K562 (cell line): ENCODE measurements around the gene USP46. TPM values are rescaled to one million over a fixed set of nuclear protein-coding genes. Genes with fewer than 3 reads are reported as not detected.

ENCODE experiments used
- ATAC-seq: fragments of 200-7000 bp; cut with Tn5 transposase; 3 replicates; pipeline ENCODE4 v1.9.1; 2020; ENCODE audit warnings: moderate library complexity
- BruUV-seq: library from RNA; stranded (reverse); fragments of 400-500 nt; replicated peaks from 2 replicates; lab custom pipeline; 2021; lab: Mats Ljungman, UMichigan
- CTCF ChIA-PET: fragments of 300-600 bp; formaldehyde crosslinking; extraction: SDS; loops from one replicate; lab custom pipeline; 2021; ENCODE audit warnings: low intra/inter-chr PET ratio; lab: Yijun Ruan, JAX
- POLR2A ChIA-PET: fragments of 300-600, 350-650 bp; sonication (Branson Sonifier 250); formaldehyde crosslinking; extraction: SDS; loops from one replicate; lab custom pipeline; 2021; ENCODE audit warnings: antibody characterized with exemption, inconsistent platforms; lab: Yijun Ruan, JAX
- DNase-seq, 4 experiments: peaks; one replicate each; pipeline versions ENCODE4 v3.0.0 to v3.0.0-alpha.2; 2011 to 2018; ENCODE audit warnings: low spot score in 3 of 4, mixed read lengths in 3 of 4; ENCODE audit errors: extremely low read depth in 1 of 4
- FAIRE-seq: peaks from 2 replicates; lab custom pipeline; 2011; peaks lifted over from hg19 to GRCh38; lab: Jason Lieb, UNC
- H2AFZ ChIP-seq: 2 replicates; pipeline ENCODE4 v1.6.0; 2011; ENCODE audit warnings: low read depth, low read length, control low read depth, inconsistent platforms
- H3K27ac ChIP-seq: fragments of 200-600 bp; 3 replicates; pipeline ENCODE4 v1.8.0; 2011; ENCODE audit warnings: low read depth, mild to moderate bottlenecking, control low read depth, inconsistent platforms, low read length, moderate library complexity, mixed read lengths; ENCODE audit errors: extremely low read depth
- H3K27me3 ChIP-seq, 2 experiments: fragments of 300-600 bp in 1 of 2; 2 replicates in 1 of 2; 3 replicates in 1 of 2; pipeline versions ENCODE4 v1.6.0 to v1.8.0; 2011; ENCODE audit warnings: inconsistent platforms in 2 of 2, low read length in 2 of 2, mild to moderate bottlenecking in 1 of 2, mixed read lengths in 1 of 2, moderate library complexity in 1 of 2; ENCODE audit not compliant: control insufficient read depth in 2 of 2, insufficient read depth in 2 of 2
- H3K36me3 ChIP-seq: fragments of 300-600 bp; 3 replicates; pipeline ENCODE4 v1.8.0; 2011; ENCODE audit warnings: mild to moderate bottlenecking, low read length, inconsistent platforms; ENCODE audit not compliant: control insufficient read depth, insufficient read depth
- H3K4me1 ChIP-seq, 2 experiments: fragments of 200-600 bp in 1 of 2; replicated peaks in 1 of 2; 2 replicates in 1 of 2; 3 replicates in 1 of 2; pipeline versions ENCODE4 v1.5.1 to v1.8.0; 2011; ENCODE audit warnings: inconsistent platforms in 2 of 2, low read length in 2 of 2, mild to moderate bottlenecking in 1 of 2, mixed read lengths in 1 of 2, moderate library complexity in 1 of 2; ENCODE audit not compliant: control insufficient read depth in 2 of 2, insufficient read depth in 2 of 2
- H3K4me2 ChIP-seq: 2 replicates; pipeline ENCODE4 v1.6.1; 2011; ENCODE audit warnings: low read length, control low read depth, inconsistent platforms, mixed read lengths; ENCODE audit not compliant: insufficient read depth
- H3K4me3 ChIP-seq: fragments of 200-600 bp; sonication (generic), shearing (Covaris generic); 2 replicates; pipeline ENCODE4 v1.5.1; 2016; ENCODE audit warnings: control low read depth, inconsistent platforms
- H3K79me2 ChIP-seq: fragments of 200-600 bp; 3 replicates; pipeline ENCODE4 v1.8.0; 2011; ENCODE audit warnings: low read length, inconsistent platforms; ENCODE audit not compliant: control insufficient read depth, insufficient read depth
- H3K9ac ChIP-seq, 2 experiments: 2 replicates each; pipeline versions ENCODE4 v1.6.0 to v1.6.1; 2011; ENCODE audit warnings: low read depth in 2 of 2, low read length in 2 of 2, control low read depth in 1 of 2, inconsistent platforms in 1 of 2, mild to moderate bottlenecking in 1 of 2, mixed read lengths in 1 of 2; ENCODE audit not compliant: insufficient read depth in 1 of 2
- H3K9me1 ChIP-seq: one replicate; pipeline ENCODE4 v1.6.0; 2011; ENCODE audit warnings: inconsistent platforms, mild to moderate bottlenecking, low read length, moderate library complexity; ENCODE audit not compliant: control insufficient read depth, insufficient read depth
- H3K9me3 ChIP-seq: replicated peaks from 2 replicates; pipeline ENCODE4 v1.5.1; 2011; ENCODE audit warnings: low read depth, low read length, inconsistent platforms; ENCODE audit not compliant: control insufficient read depth, insufficient read depth
- H4K20me1 ChIP-seq: replicated peaks from 2 replicates; pipeline ENCODE4 v1.6.1; 2011; ENCODE audit warnings: low read length, inconsistent platforms, mixed read lengths; ENCODE audit not compliant: control insufficient read depth, insufficient read depth
- CBX3 ChIP-seq, 2 experiments: IDR thresholded peaks; 1 replicate in 1 of 2; 2 replicates in 1 of 2; pipeline ENCODE4 v1.6.1; 2012; ENCODE audit warnings: inconsistent platforms in 2 of 2, low read length in 2 of 2, borderline replicate concordance in 1 of 2, control low read depth in 1 of 2
- E2F5 ChIP-seq: sonication (generic); formaldehyde crosslinking; IDR thresholded peaks from 2 replicates; pipeline ENCODE4 v1.8.0; 2022; ENCODE audit warnings: mild to moderate bottlenecking, missing genetic modification reagents
- JUND ChIP-seq, 2 experiments: IDR thresholded peaks; 2 replicates in 1 of 2; 3 replicates in 1 of 2; pipeline ENCODE4 v1.6.1; 2011; ENCODE audit warnings: borderline replicate concordance in 2 of 2, low read depth in 2 of 2, low read length in 2 of 2, improper control_type of control experiment in 1 of 2, missing biosample characterization in 1 of 2, missing genetic modification characterization in 1 of 2, missing genetic modification reagents in 1 of 2
- MAZ ChIP-seq, 2 experiments: fragments of 450-650 bp in 1 of 2; sonication (generic) in 1 of 2; formaldehyde crosslinking; IDR thresholded peaks in 1 of 2; conservative IDR thresholded peaks in 1 of 2; 2 replicates each; pipeline versions ENCODE4 v1.4.0 to v1.5.0; 2020; ENCODE audit warnings: mild to moderate bottlenecking in 1 of 2, missing genetic modification reagents in 1 of 2
- PHF21A ChIP-seq: fragments of 450-650 bp; IDR thresholded peaks from 2 replicates; pipeline ENCODE4 v1.6.1; 2017; ENCODE audit warnings: low read depth, borderline replicate concordance
- ZNF232 ChIP-seq: sonication (generic); formaldehyde crosslinking; IDR thresholded peaks from 2 replicates; pipeline ENCODE4 v1.8.0; 2022; ENCODE audit warnings: mild to moderate bottlenecking, missing genetic modification reagents
- WGBS: fragments of 100-300 bp; shearing (Covaris generic); methylation state at CpG from one replicate; pipeline ENCODE4 v1.1.6; 2016; ENCODE audit warnings: low coverage, mixed read lengths; ENCODE audit not compliant: insufficient coverage; ENCODE audit errors: missing lambda C conversion rate; 5-methylcytosine and 5-hydroxymethylcytosine counted together
- in situ Hi-C: fragments of 300-500 bp; cut with MboI; formaldehyde crosslinking; loops from 4 replicates; pipeline ENCODE4 v1.15.0; 2018; ENCODE audit warnings: inconsistent platforms, mixed read lengths
- intact Hi-C: fragments of 100-400 bp; cut with micrococcal nuclease; formaldehyde crosslinking; loops from 2 replicates; pipeline ENCODE4 v1.14.2; 2022
- polyA plus RNA-seq, 8 experiments: library from polyadenylated mRNA; depleted of rRNA in 4 of 8; stranded (reverse) in 5 of 8; unstranded in 3 of 8; fragments of >200 nt; fragmentation: Nextera tagmentation in 2 of 8; fragmentation: Illumina TruSeq in 1 of 8; extraction: Ambion mirVana in 2 of 8; extraction: Trizol in 1 of 8; gene quantifications; 2 replicates each; pipeline versions ENCODE4 v1.2.1 to v1.2.3, GENCODE V29; 2011 to 2014; ENCODE audit warnings: inconsistent platforms in 1 of 8, missing spikeins in 1 of 8
- total RNA-seq, 7 experiments: library from RNA; depleted of rRNA in 6 of 7; stranded (reverse); fragments of >200 nt in 6 of 7; fragmentation: Illumina TruSeq in 2 of 7; extraction: Trizol in 2 of 7; gene quantifications; 2 replicates each; pipeline versions ENCODE4 v1.2.1 to v1.2.3, GENCODE V29; 2011 to 2021; ENCODE audit warnings: low replicate concordance in 1 of 7

USP46 gene
- total and polyA plus RNA-seq, 9 of the 15 experiments (the other 6 are each of a cell fraction or from before 2014, with no cell fraction given) = 3.0 to 11.7 (median 8.4) TPM

GRCh38 chr4:52625216-52625615 is 33.9 kb downstream of the USP46 start:
- H3K27me3 ChIP-seq = no peaks in the 10 kb centered on the region
- BruUV-seq = no TSS peak
- 38% methylated on average over 1 of the region's 1 CpG for WGBS
- FAIRE-seq (no peak), ATAC-seq (no peak), DNase-seq (no peak)
- in situ Hi-C loops (no loop called here), intact Hi-C loops (no loop called here)
- H3K4me3 ChIP-seq = no peak overlapping the region
- ChIA-PET POLR2A (no interaction called here), CTCF (no interaction called here)
- no peaks in the 10 kb centered on the region for H3K4me1 ChIP-seq
- H3K79me2 ChIP-seq = no peaks in the 10 kb centered on the region
- H3K9me3 ChIP-seq = no peaks in the 10 kb centered on the region
- H2AFZ ChIP-seq = no peak overlapping the region
- H3K36me3 ChIP-seq = peaks cover 3% of the 10 kb centered on the region; the same call in 1 of the 3 replicates
- H3K9me1 ChIP-seq = no peaks in the 10 kb centered on the region
- H3K9ac ChIP-seq = no peak overlapping the region
- H3K27ac ChIP-seq = no peak overlapping the region
- no peak overlapping the region for H3K4me2 ChIP-seq
- no peak for TF ChIP-seq E2F5
- no peak for TF ChIP-seq JUND (IDR thresholded peaks at IDR 0.05; ENCODE audit: borderline replicate concordance, low read depth, low read length)
- no peak for TF ChIP-seq JUND (tag; IDR thresholded peaks at IDR 0.05; ENCODE audit: borderline replicate concordance, low read depth, low read length)
- no peak for TF ChIP-seq ZNF232 (CRISPR knock-in tag)
- no peak for TF ChIP-seq MAZ (CRISPR knock-in tag; conservative IDR thresholded peaks at IDR 0.05 in 1 of 2, IDR thresholded peaks at IDR 0.05 in 1 of 2)
- no peak for TF ChIP-seq PHF21A
- no peak for TF ChIP-seq CBX3 (IDR thresholded peaks at IDR 0.05; ENCODE audit: borderline replicate concordance in 1 of 2, low read length in 2 of 2)
- no peaks in the 10 kb centered on the region for H4K20me1 ChIP-seq
